Left renal cortex interstitium (tissue), 4 donors: Measurements from ENCODE around the gene HDAC4. TPM values are rescaled to one million over a fixed set of nuclear protein-coding genes. Genes with fewer than 3 reads are reported as not detected.

Experiments
- DNase-seq, 4 donors: peaks; one replicate each; pipeline ENCODE4 v3.0.0-alpha.2; 2013; ENCODE audit warnings: low read depth in 4 of 4, low spot score in 2 of 4, missing footprints in 1 of 4
- polyA plus RNA-seq, 4 donors: library from polyadenylated mRNA; unstranded; fragments of 120-200 nt; gene quantifications; one replicate each; pipeline ENCODE4 v1.2.1, GENCODE V29; 2013; ENCODE audit not compliant: insufficient read length in 4 of 4

The HDAC4 gene
- polyA plus RNA-seq, 4 donors, result 10.5 to 21.1 (median 14.3) TPM

- DNase-seq, result no peak
These were observed 28.9 kb upstream of the HDAC4 start for GRCh38 chr2:239429473-239430350.

DNA sequence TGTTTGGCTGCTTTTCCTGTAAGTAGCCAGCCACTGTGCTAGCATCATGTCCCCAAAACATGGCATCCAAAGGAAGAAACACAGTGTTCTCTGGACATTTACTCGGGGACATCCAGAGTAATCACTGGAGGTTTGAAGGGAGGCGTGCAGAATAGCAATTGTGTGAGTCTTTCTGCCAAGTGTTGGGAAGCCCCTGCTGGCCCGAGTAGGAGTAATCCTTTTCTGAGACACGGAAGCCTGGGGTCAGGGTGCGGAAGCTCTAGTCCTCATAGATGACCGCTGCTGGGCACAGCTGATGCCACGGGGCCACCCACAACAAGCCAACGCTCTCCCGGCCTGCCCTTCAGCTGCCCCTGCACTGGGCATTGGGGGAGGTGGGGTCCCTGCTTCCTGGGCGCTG is 24.8 kb upstream of the HDAC4 start:
- DNase-seq, result no peak

- no peak for DNase-seq
These were observed 23.7 kb upstream of the HDAC4 start for GRCh38 chr2:239424337-239425045.

GRCh38 chr2:239423551-239423950 is 22.7 kb upstream of the HDAC4 start:
- DNase-seq, result no peak

GRCh38 chr2:239421851-239422250 is 21.0 kb upstream of the HDAC4 start:
- no peak for DNase-seq

DNA sequence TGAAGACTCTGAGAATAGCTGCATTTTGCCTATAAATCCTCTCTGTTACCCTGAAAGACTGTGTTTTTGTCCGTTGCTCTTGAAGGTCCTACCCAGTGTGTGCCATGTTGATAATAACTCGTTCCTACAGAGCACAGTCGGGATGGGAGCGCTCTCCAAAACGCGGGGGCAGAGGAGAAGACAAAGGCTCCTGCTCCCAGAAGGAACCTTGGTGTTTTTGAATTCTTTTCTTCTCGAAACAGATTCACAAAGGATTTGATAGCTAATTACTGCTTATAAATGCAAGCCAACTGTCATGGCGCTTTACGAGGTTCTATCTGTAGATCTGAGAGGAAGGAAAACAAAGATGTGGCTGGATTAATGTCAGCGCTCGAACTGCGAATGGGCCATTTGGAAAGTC is 19.3 kb upstream of the HDAC4 start:
- DNase-seq, result no peak

DNA sequence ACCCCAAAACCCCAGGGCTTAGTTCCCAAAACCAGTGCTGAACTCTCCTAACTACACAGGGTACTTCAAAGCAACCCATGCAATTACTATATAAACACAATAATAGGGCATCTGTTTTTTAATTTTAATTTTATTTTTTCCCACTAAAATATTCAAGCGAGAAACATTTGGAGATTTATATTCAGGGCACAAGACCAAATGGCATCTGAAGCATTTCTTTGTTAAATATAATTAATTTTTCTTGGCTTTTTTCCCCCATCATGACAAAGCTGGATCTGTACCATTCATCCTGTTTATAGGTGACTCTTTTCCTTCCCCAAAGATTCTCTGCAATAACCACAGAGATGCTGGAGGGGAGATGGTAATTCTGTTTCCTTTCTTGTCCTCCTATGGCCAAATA is 18.1 kb upstream of the HDAC4 start:
- DNase-seq, result no peak

DNA sequence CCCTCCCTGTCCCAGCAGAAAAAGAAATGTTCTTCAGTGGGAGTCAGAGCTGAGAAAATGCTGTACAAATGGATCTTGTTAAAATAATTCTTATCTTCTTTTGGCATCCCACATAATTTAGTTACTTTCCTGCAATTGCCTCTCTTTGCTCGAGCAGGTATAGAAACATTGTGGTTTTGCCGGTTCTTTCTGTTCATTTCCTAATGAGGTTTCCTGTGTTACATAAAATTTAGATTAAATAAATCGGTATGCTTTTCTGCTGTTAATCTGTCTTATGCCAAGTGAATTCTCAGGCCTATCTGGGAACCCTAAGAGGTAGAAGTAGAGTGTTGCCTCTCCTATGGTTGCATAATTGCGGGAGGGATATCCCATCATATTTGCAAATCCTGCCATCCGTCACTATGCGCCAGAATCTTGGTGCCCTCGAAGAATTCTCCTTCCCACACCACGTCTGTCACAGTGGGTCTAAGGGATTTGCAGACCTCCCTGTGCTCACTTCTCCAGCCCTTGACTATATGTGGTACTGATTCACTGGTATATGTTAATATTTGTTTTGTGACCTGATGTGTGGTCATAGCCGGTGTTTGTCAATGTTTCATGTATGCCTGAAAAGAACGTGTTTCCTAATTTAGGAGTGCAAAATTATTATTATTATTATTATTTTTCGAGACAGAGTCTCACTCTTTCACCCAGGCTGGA is 12.2 kb upstream of the HDAC4 start:
- DNase-seq, result no peak

DNA sequence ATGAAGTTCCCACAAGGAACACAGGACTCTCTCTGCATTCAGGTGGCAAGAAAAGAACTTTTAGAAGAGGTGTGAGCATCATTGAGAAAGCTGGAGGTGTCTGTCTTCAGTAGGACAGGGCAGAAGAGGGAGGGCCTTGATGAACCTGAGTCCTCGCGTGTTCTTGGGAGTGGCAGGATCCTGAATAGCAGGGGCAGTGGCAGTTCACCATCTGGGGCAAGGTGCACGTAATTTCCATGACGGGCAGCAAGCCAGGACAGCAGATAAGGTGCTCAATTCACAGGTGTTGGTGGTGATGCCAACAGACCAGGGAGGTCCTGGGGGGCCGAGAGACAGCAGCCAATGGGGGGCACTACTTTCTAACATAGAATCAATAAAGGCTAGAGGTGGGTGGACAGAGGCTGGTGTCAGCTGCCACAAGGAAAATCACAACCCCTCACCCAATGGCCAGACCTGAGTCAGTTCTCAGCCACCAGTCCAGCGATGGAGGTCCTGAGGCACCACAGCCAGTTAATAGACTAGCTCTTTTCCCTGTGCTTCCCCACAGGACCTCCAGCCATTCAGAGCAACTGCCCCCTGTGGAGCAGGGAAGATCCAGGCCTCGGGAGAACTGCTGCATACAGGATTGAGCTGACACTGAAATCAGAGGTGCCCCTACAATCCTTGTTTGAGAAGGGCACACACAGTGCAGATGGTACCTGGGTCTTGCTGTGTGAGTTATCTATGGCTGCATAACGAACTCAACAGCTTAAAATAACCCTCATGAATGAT is 10.9 kb upstream of the HDAC4 start:
- no peak for DNase-seq

GRCh38 chr2:239411117-239411516 is 10.3 kb upstream of the HDAC4 start:
- no peak for DNase-seq

- no peak for DNase-seq
These were observed 9.2 kb upstream of the HDAC4 start for GRCh38 chr2:239409976-239410375.

GRCh38 chr2:239407112-239407511 is 6.3 kb upstream of the HDAC4 start:
- DNase-seq, result no peak

GRCh38 chr2:239406316-239406995 is 5.6 kb upstream of the HDAC4 start:
- DNase-seq, result no peak

GRCh38 chr2:239405071-239405470 is 4.3 kb upstream of the HDAC4 start:
- DNase-seq, result no peak

DNA sequence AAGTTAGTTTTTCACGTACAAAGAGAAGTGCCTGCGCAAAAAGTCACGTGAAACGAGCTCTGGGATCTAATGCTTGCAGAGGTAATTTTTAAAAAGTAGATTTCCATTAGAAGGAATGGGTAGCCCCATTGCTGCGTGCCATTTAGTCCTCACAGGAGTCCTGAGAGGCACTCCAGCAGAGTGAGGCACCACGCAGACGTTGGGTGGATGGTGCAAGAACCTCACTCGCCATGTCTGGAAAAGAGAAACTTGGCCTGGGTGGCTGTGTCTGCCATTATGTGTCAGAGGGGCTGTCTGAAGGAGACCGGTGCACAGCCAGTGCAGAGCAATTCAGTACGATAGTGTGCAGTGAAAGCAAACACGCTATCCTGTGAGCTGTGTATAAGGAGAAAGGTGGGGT is 1.8 kb upstream of the HDAC4 start:
- no peak for DNase-seq

DNA sequence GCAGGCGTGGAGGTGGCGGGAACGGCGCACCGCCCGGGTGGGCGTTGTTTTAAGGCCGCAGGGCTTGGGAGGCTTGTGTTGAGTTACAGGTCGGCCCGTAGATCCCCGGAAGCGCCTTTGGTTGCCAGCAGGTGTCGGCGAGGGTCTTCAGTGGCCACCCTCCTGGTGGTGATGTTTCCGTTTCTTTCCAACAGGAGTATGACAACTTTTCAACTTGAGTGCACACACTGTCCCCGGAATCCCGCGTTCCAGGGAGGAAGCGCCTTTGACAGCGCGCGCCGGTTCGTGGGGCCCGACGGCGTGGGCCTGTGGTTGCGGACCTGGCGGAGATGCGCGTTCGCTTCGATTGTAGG is 1.0 kb upstream of the HDAC4 start:
- DNase-seq, result peak in 2 of 4 donors; percentile 71 to 79

- DNase-seq, result peak; percentile 95 to 99 (median 97)
These were observed 454 bp upstream of the HDAC4 start for GRCh38 chr2:239401067-239401880.

GRCh38 chr2:239399921-239400595 is 762 bp downstream of the HDAC4 start:
- no peak for DNase-seq

GRCh38 chr2:239399433-239399920 is 1.3 kb downstream of the HDAC4 start:
- DNase-seq, result no peak
